Peyer's patch (tissue), 4 donors: ENCODE results near the gene AP3M1.

Experiments
- CTCF ChIP-seq, 6 experiments: fragments of 450-650 bp in 4 of 6; fragments of 200-600 bp in 2 of 6; sonication (generic) in 1 of 6; IDR thresholded peaks; one replicate each; pipeline ENCODE4 v1.5.1; 2017 to 2019; ENCODE audit warnings: antibody characterized with exemption in 6 of 6, mild to moderate bottlenecking in 3 of 6, moderate library complexity in 1 of 6
- POLR2A ChIP-seq, 2 donors: fragments of 450-650 bp; IDR thresholded peaks; one replicate each; pipeline ENCODE4 v1.5.1; 2017; ENCODE audit warnings: antibody characterized with exemption in 2 of 2, mild to moderate bottlenecking in 2 of 2, moderate library complexity in 2 of 2

GRCh38 chr10:74094231-74094630 lies 56.4 kb downstream of the AP3M1 start:
- no peak for TF ChIP-seq POLR2A (IDR thresholded peaks at IDR 0.05)
- TF ChIP-seq CTCF (IDR thresholded peaks at IDR 0.05) = no peak
